ENCODE measurements around the gene ZNF804A. TPM values are rescaled to one million over a fixed set of nuclear protein-coding genes. Genes with fewer than 3 reads are reported as not detected.

The ZNF804A gene
- total and polyA plus RNA-seq, 9 donors, result 0.07 to 0.28 (median 0.18) TPM; not detected in 3

DNA sequence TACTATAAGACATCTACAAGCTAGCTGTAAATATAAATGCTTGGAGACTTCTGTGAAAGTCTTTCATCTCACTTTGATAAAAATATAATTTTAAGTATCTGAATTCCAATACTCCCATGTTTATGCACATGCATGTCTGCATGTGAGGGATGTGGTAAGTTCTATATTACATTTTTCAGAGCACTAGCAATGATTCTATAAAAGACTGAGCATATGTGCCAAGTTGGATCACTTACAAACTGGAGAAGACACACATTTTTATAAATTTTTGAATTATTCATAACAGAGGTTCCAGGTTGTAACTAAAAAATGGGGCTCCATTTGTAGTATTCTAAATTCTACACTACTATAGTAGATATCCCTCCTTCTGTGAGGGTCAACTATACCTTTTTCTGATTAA is 26.0 kb downstream of the ZNF804A start:
- no peaks in the 10 kb centered on the region for H3K9me3 ChIP-seq
- intact Hi-C loops (cut with DNase I), result no loop called here
- H3K4me1 ChIP-seq (ENCODE audit: insufficient read depth), result no peaks in the 10 kb centered on the region
- H3K27me3 ChIP-seq, result no peaks in the 10 kb centered on the region
- DNase-seq, result no peak
- no peak overlapping the region for H3K4me3 ChIP-seq
- H3K27ac ChIP-seq, result no peak overlapping the region
- no peak for TF ChIP-seq CTCF (IDR thresholded peaks at IDR 0.05)
- no peak for TF ChIP-seq EP300 (IDR thresholded peaks at IDR 0.05)
- H3K36me3 ChIP-seq, result no peaks in the 10 kb centered on the region

- H3K4me3 ChIP-seq, result no peak overlapping the region
- 90 to 95% (median 94%) methylated on average over 7 of the region's 7 CpGs for WGBS, 3 donors
- H3K36me3 ChIP-seq, result no peaks in the 10 kb centered on the region
- H3K4me1 ChIP-seq (ENCODE audit: insufficient read depth), result no peaks in the 10 kb centered on the region
- intact Hi-C loops (cut with DNase I), result no loop called here
- H3K27ac ChIP-seq, result no peak overlapping the region
- no peak for DNase-seq
- H3K9me3 ChIP-seq, result no peaks in the 10 kb centered on the region
- no peaks in the 10 kb centered on the region for H3K27me3 ChIP-seq
- TF ChIP-seq POLR2A (IDR thresholded peaks at IDR 0.05), result no peak
- TF ChIP-seq EP300 (IDR thresholded peaks at IDR 0.05), result no peak
- TF ChIP-seq CTCF (IDR thresholded peaks at IDR 0.05), result no peak
These were observed 29.7 kb downstream of the ZNF804A start for GRCh38 chr2:184628051-184628450.

- Histone ChIP-seq H3K4me1 (ENCODE audit: insufficient read depth) (no peaks in the 10 kb centered on the region), H3K36me3 (no peaks in the 10 kb centered on the region), H3K27ac (no peak overlapping the region), H3K27me3 (no peaks in the 10 kb centered on the region), H3K4me3 (no peak overlapping the region), H3K9me3 (no peaks in the 10 kb centered on the region)
- no peak for TF ChIP-seq POLR2A (IDR thresholded peaks at IDR 0.05)
- TF ChIP-seq EP300 (IDR thresholded peaks at IDR 0.05), result no peak
- TF ChIP-seq CTCF (IDR thresholded peaks at IDR 0.05), result no peak
- intact Hi-C loops (cut with DNase I), result no loop called here
- DNase-seq, result no peak
These were observed 35.4 kb downstream of the ZNF804A start for GRCh38 chr2:184633726-184634125.

DNA sequence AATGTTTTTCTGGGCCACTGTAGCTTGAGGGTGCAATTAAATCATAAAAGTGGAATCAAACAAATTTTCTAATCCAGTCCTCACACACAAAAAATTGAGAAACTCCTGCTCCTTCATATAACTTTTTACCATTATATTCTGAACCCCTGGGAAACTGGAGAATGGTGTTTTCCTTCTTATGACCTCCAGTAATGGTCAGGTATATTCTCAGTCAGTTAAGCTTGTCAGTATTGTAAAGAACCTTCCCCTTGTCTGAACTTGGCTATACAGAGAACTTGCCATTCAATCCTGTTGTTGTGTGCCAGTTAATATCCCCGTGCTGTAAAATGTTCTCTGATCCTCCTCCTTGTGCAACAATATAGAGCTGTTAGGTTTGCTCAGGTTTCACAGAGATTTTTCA is 39.5 kb downstream of the ZNF804A start:
- WGBS, 3 donors, result 53 to 57% (median 54%) methylated on average over 1 of the region's 1 CpG
- no peak for DNase-seq
- TF ChIP-seq POLR2A (IDR thresholded peaks at IDR 0.05) (no peak), EP300 (IDR thresholded peaks at IDR 0.05) (no peak), CTCF (IDR thresholded peaks at IDR 0.05) (no peak)

DNA sequence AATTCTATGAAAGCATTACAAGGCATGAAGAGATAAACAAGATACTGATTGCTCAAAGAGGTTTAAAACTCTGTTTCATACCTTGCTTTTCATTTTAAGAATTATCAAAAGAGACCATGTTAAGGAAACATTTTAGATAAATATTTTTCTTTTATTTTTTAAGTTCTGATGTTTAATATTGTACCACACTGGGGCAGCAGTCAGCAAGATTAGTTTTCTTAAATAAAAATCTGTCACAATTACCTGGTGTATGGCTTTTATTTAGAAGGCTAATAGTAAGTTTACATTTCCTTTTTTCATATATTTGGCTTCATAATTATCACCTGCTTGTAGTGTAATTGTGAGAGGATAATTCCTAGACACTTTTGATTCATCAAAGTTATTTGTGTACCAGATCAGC is 46.4 kb downstream of the ZNF804A start:
- Histone ChIP-seq H3K4me3 (no peak overlapping the region), H3K4me1 (ENCODE audit: insufficient read depth) (no peaks in the 10 kb centered on the region), H3K27ac (no peak overlapping the region), H3K36me3 (no peaks in the 10 kb centered on the region), H3K27me3 (no peaks in the 10 kb centered on the region), H3K9me3 (no peaks in the 10 kb centered on the region)
- intact Hi-C loops (cut with DNase I), result no loop called here
- no peak for DNase-seq
- no peak for TF ChIP-seq CTCF (IDR thresholded peaks at IDR 0.05)
- TF ChIP-seq EP300 (IDR thresholded peaks at IDR 0.05), result no peak
- no peak for TF ChIP-seq POLR2A (IDR thresholded peaks at IDR 0.05)

More for the DNA sequence above, 39.5 kb downstream of the ZNF804A start:
- intact Hi-C loops (cut with DNase I), result no loop called here
- Histone ChIP-seq H3K9me3 (no peaks in the 10 kb centered on the region), H3K27me3 (no peaks in the 10 kb centered on the region), H3K27ac (no peak overlapping the region), H3K36me3 (no peaks in the 10 kb centered on the region), H3K4me3 (no peak overlapping the region), H3K4me1 (ENCODE audit: insufficient read depth) (no peaks in the 10 kb centered on the region)
